GM12891 (cell line): ENCODE measurements around the gene COL6A1.
A peak's percentile ranks its signal among the peaks of the same experiment; 100 is the strongest.
"Not testable (repeated sequence)": the region's sequence is repeated elsewhere in the genome, so short reads cannot be mapped to it uniquely, and the experiment has no call there.

Experiments
- DNase-seq: peaks from one replicate; pipeline ENCODE4 v3.0.0; 2011; ENCODE audit warnings: low spot score; ENCODE audit not compliant: insufficient read length
- FAIRE-seq: peaks from 2 replicates; lab custom pipeline; 2011; peaks lifted over from hg19 to GRCh38; lab: Jason Lieb, UNC
- PAX5 ChIP-seq: IDR thresholded peaks from 2 replicates; pipeline ENCODE4 v1.6.1; 2011; ENCODE audit warnings: low read length, moderate library complexity, mild to moderate bottlenecking; ENCODE audit not compliant: insufficient read depth, severe bottlenecking
- POLR2A ChIP-seq: IDR thresholded peaks from 2 replicates; pipeline ENCODE4 v1.6.1; 2011; ENCODE audit warnings: low read depth, low read length, control low read depth
- POLR2AphosphoS5 ChIP-seq: IDR thresholded peaks from 2 replicates; pipeline ENCODE4 v1.6.1; 2011; ENCODE audit warnings: low read depth, low read length, control low read depth
- POU2F2 ChIP-seq: IDR thresholded peaks from 2 replicates; pipeline ENCODE4 v1.6.1; 2011; ENCODE audit warnings: low read depth, mild to moderate bottlenecking, control low read depth, low read length, moderate library complexity
- SPI1 ChIP-seq: IDR thresholded peaks from 2 replicates; pipeline ENCODE4 v1.6.1; 2011; ENCODE audit warnings: low read depth, low read length, control low read depth
- TAF1 ChIP-seq: IDR thresholded peaks from 2 replicates; pipeline ENCODE4 v1.6.1; 2011; ENCODE audit warnings: low read depth, low read length, control low read depth

The COL6A1 gene

DNA sequence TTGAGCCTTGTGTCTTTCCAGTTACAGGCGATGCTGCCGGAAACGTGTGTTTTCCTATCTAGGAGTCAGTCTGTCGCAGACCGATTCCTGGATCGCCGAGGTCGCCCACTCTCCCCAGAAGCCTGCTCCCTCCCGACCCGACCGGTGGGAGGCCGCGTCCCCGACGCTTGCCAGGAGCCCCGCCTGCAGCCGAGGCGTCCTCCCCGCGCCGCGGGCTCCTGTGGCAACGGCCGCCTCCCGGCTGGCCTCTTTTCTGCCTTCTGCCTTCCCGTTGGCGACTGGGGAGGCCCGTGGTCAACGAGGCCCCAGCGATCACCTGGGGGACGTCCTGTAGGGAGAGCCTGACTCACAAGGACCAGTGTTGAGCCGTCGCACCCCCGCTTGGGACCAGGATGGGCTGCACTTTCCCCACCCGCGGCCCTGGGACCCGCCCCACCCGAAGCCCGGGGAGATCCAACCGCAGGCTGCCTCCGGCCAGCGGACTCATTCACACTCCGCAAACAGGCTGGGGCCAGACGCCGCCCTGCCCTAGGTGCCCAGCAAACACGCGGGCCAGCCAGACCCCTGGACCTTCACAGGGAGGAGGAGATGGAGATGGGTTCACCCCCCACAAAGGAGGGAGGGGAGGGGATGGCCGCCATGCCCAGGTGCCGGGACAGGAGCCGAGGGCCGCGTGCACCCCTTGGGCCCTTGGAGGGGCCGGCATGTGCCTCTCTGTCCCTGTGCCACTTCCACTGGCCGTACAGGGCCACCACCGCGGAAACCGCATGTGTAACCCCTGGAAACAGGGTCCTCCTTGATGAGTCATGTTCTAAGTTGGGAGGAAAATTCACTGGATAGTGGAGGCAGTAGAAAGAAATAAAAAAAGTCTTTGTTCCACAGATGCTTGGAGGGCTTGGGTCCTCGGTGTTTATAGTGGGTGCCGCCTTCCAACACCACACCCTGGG lies 7.2 kb upstream of the COL6A1 start:
- TF ChIP-seq PAX5 (no peak), TAF1 (no peak), SPI1 (no peak), POLR2A (no peak), POU2F2 (no peak), POLR2AphosphoS5 (no peak)
- FAIRE-seq (no peak), DNase-seq (peak; percentile 32)

DNA sequence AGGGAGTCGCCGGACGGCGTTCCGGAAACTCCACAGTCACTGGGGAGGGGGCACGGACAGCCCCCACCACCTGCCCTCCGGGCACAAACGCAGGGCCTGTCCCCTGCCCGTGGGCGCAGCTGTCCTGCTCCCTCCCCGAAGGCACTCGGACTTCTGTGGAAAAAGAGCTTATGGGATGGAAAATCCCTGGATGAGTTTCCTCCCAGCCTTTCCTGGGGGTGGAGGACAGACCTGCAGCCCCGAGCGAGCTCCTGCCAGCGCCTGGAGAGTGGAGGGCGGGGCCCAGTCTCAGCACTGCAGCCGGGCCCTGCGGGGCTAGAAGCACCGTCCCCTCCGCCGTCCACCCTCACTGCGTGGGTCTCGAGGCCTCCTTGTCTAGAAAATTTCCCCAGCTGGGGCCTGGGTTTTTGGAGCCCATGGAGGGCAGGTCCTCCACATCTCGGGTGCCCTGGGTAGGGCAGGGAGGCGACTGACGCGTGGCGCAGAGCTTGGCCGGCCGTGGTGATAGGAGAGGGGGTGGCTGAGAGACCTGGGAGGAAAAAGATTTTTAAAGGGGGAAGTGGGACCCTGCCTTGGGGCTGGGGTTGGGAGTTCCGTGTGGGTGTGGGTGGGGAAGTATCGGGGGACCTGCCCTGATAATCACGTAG lies 6.4 kb upstream of the COL6A1 start:
- no peak for DNase-seq
- TF ChIP-seq SPI1: no peak
- no peak for TF ChIP-seq TAF1
- FAIRE-seq: no peak

DNA sequence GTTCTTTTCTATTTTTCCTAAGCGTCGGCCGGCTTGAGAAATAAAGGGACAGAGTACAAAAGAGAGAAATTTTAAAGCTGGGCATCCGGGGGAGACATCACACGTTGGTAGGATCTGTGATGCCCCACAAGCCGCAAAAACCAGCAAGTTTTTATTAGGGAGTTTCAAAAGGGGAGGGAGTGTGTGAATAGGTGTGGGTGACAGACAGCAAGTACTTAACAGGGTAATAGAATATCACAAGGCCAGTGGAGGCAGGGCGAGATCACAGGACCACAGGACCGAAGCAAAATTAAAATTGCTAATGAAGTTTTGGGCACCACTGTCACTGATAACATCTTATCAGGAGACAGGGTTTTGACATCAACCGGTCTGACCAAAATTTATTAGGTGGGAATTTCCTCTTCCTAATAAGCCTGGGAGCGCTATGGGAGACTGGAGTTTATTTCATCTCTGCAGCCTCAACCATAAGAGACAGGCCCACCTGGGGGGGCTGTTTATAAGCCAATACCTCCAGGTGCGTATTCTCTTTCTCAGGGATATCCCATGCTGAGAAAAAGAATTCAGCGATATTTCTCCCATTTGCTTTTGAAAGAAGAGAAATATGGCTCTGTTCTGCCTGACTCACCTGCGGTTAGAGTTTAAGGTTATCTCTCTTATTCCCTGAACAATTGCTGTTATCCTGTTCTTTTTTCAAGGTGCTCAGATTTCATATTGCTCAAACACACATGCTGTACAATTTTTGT lies 5.7 kb upstream of the COL6A1 start:
- not testable (repeated sequence) for FAIRE-seq, DNase-seq

DNA sequence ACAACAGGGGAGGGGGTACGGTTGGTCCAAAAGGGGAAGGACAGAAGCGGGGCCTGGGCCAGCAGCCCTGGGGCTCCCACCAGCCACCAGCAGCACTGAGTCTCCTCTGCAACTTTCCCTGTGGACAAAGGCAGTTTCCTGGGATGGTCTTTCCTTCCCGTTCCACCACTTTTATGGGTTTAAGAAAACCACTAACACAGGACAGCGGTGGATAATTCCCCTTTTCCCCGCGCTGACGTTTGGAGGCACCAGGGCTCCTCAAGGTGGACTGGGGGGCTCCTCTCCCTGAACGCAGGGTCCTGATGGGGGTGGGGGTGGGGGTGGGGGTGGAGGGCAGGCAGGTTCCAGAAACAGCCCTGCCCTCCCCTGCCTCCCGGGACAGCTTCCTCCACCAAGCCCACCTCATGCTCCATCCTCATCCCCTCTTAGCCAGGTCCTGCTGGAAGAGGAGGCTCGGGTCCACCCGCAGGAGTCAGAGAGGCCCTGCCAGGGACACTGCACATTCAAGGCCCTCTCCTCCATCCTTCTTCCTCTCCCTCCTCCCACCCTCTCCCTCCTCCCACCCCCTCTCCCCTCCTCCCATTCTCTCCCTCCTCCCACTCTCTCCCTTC lies 4.8 kb upstream of the COL6A1 start:
- DNase-seq (no peak), FAIRE-seq (no peak)
- no peak for TF ChIP-seq PAX5
- TF ChIP-seq POU2F2: no peak
- TF ChIP-seq SPI1: no peak
- TF ChIP-seq POLR2A: no peak
- no peak for TF ChIP-seq POLR2AphosphoS5

DNA sequence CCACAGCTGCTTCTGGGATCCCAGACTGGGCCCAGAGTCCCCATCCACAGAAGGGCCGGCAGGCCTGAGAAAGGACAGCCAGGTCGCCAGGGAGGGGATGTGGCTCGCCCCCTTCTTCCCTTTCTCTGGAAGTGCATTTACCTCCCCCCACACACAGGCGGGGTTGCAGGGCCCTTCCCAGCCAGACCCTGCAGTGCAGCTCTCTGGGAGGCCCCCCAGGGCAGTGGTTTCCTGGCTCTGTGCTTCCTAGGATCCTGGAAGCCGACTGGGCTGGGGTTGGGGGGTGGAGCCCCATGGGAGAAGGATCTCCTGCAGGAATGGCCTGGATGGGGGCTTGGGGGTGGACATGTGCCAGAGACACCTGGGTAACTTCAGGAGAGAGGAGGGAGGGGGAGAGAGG lies 4.2 kb upstream of the COL6A1 start:
- TF ChIP-seq PAX5 (no peak), POLR2A (no peak), SPI1 (no peak), POU2F2 (no peak), POLR2AphosphoS5 (no peak), TAF1 (no peak)
- no peak for FAIRE-seq
- DNase-seq: no peak

DNA sequence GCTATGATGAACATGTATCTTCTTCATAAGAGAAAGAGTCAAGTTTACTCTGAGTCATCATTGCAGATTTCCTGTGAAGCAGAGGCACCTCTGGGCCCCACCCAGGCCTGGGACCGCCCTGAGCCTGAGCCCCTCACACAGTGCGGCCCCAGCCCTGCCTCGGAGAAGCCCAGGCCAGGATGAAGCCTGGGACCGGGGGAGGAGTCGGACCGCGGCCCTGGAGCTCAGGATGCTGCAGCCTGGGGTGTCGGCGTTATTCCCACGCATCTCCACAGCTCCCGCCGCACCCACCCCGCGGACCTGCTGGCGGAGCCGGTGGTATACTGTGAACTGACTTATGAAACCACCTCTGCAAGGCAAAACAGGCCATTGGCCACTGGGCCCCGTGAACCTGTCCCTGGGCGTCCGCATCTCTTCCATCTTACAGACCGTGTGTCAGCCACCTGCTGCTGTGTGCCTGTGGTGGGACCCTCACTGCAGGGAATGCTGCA lies 2.4 kb upstream of the COL6A1 start:
- DNase-seq (no peak), FAIRE-seq (no peak)
- no peak for TF ChIP-seq POLR2AphosphoS5

DNA sequence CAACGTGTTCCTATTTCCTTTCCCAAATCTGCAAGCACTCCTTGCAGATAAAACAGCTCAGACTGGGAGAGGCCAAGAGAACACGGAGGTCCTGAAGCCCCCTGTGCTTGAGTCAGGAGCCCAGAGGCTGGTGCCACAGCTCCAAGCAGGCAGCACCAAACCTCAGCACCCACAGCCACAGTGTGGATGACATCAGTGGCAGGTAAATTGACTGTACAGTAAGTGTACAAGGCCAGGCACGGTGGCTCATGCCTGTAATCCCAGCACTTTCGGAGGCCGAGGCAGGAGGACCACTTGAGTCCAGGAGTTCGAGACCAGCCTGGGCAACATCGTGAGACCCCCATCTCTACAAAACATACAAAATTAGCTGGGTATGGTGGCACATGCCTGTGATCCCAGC lies 1.9 kb upstream of the COL6A1 start:
- TF ChIP-seq TAF1: no peak
- no peak for TF ChIP-seq PAX5
- TF ChIP-seq POLR2A: no peak
- no peak for TF ChIP-seq POU2F2
- TF ChIP-seq POLR2AphosphoS5: no peak
- TF ChIP-seq SPI1: no peak

DNA sequence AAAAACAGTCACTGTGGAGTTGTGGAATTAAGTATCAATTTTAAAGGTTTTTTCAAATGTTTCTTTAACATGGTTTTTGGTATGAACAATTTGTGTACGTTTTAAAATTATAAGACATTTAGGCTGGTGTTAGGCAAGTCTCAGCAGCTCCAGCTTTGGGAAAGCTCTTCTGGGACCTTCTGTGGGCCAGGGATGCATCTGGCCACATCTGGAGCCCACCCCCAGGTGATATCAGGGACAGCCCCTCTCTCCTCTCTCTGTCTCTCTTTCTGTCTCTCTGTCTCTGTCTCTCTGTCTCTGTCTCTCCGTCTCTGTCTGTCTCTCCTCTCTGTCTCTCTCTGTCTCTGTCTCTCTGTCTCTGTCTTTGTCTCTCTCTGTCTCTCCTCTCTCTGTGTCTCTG lies 1.3 kb upstream of the COL6A1 start:
- DNase-seq (no peak), FAIRE-seq (no peak)
- TF ChIP-seq TAF1 (no peak), SPI1 (no peak), POU2F2 (no peak), POLR2A (no peak), POLR2AphosphoS5 (no peak), PAX5 (no peak)

More for the DNA sequence above, 1.9 kb upstream of the COL6A1 start:
- no peak for DNase-seq
- no peak for FAIRE-seq

DNA sequence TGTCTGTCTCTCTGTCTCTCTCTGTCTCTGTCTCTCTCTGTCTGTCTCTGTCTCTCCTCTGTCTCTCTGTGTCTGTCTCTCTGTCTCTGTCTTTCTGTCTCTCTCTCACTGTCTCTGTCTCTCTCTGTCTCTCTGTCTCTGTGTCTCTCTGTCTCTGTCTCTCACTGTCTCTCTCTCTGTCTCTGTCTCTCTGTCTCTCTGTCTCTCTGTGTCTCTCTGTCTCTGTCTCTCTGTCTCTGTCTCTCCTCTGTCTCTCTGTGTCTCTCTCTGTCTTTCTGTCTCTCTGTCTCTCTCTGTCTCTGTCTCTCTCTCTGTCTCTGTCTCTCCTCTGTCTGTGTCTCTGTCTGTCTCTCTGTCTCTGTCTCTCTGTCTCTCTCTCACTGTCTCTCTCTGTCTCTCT lies 873 bp upstream of the COL6A1 start:
- TF ChIP-seq POLR2A (no peak), PAX5 (no peak), SPI1 (no peak), POU2F2 (no peak), TAF1 (no peak), POLR2AphosphoS5 (no peak)
- FAIRE-seq: no peak
- no peak for DNase-seq
